Neuron (in vitro differentiated cells): ENCODE data around the gene GALNTL6.

Source experiments
- H2AFZ ChIP-seq: one replicate; pipeline ENCODE4 v1.6.1; 2013; ENCODE audit warnings: low read depth, mild to moderate bottlenecking, inconsistent platforms, low read length, moderate library complexity
- H3K27me3 ChIP-seq: one replicate; pipeline ENCODE4 v1.6.1; 2013; ENCODE audit warnings: low read length; ENCODE audit not compliant: insufficient read depth
- H3K36me3 ChIP-seq: one replicate; pipeline ENCODE4 v1.6.1; 2013; ENCODE audit warnings: low read length; ENCODE audit not compliant: insufficient read depth
- H3K4me1 ChIP-seq: one replicate; pipeline ENCODE4 v1.6.1; 2013; ENCODE audit warnings: low read length; ENCODE audit not compliant: insufficient read depth
- H3K4me3 ChIP-seq: 2 replicates; pipeline ENCODE4 v1.5.1; 2013; ENCODE audit warnings: mild to moderate bottlenecking, low read length, moderate library complexity
- H3K9me3 ChIP-seq: one replicate; pipeline ENCODE4 v1.6.1; 2013; ENCODE audit warnings: low read length

Gene GALNTL6

GRCh38 chr4:171843456-171843855 is 30.3 kb downstream of the GALNTL6 start:
- Histone ChIP-seq H2AFZ (no peak overlapping the region), H3K4me1 (peaks cover 14% of the 10 kb centered on the region), H3K4me3 (no peak overlapping the region), H3K36me3 (no peaks in the 10 kb centered on the region), H3K27me3 (no peaks in the 10 kb centered on the region), H3K9me3 (no peaks in the 10 kb centered on the region)

- no peaks in the 10 kb centered on the region for H3K9me3 ChIP-seq
- H3K27me3 ChIP-seq, result no peaks in the 10 kb centered on the region
- H3K36me3 ChIP-seq, result no peaks in the 10 kb centered on the region
- H3K4me1 ChIP-seq, result peaks cover 4% of the 10 kb centered on the region
- H3K4me3 ChIP-seq, result no peak overlapping the region
- H2AFZ ChIP-seq, result no peak overlapping the region
These were observed 33.0 kb downstream of the GALNTL6 start for GRCh38 chr4:171846232-171846631.

GRCh38 chr4:171846893-171847292 is 33.7 kb downstream of the GALNTL6 start:
- Histone ChIP-seq H3K36me3 (no peaks in the 10 kb centered on the region), H3K27me3 (no peaks in the 10 kb centered on the region), H2AFZ (no peak overlapping the region), H3K4me1 (peaks cover 4% of the 10 kb centered on the region), H3K9me3 (no peaks in the 10 kb centered on the region), H3K4me3 (no peak overlapping the region)

- peaks cover 4% of the 10 kb centered on the region for H3K4me1 ChIP-seq
These were observed 34.5 kb downstream of the GALNTL6 start for GRCh38 chr4:171847751-171848150.

GRCh38 chr4:171849686-171850222 is 36.5 kb downstream of the GALNTL6 start:
- Histone ChIP-seq H3K27me3 (no peaks in the 10 kb centered on the region), H2AFZ (no peak overlapping the region), H3K4me1 (peaks cover 4% of the 10 kb centered on the region), H3K4me3 (no peak overlapping the region), H3K36me3 (no peaks in the 10 kb centered on the region), H3K9me3 (no peaks in the 10 kb centered on the region)

More at GRCh38 chr4:171847751-171848150, 34.5 kb downstream of the GALNTL6 start:
- Histone ChIP-seq H3K27me3 (no peaks in the 10 kb centered on the region), H3K9me3 (no peaks in the 10 kb centered on the region), H3K4me3 (no peak overlapping the region), H3K36me3 (no peaks in the 10 kb centered on the region), H2AFZ (no peak overlapping the region)

DNA sequence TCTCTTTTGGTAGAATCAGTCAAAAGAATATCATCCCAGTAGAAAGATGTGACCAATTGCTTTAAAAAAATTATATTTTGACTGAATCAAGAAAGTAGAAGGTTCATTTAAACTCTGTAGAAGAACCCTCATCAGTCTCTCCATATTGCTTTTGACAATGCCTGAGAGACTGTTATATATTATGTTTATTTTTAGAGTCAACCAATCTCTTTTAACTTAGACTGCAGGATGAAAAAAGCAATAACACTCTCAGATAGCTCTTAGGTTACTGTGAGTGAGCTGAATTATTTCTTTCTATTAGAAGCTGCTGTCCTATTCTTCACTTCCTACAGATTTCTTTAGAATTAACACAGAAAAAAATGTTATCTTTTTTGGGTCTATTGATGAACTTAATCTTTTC is 38.1 kb downstream of the GALNTL6 start:
- no peak overlapping the region for H3K4me3 ChIP-seq
- H2AFZ ChIP-seq, result peak overlapping the region; percentile 10

GRCh38 chr4:171857302-171858012 is 44.3 kb downstream of the GALNTL6 start:
- no peaks in the 10 kb centered on the region for H3K36me3 ChIP-seq
- no peaks in the 10 kb centered on the region for H3K27me3 ChIP-seq
- no peaks in the 10 kb centered on the region for H3K4me1 ChIP-seq
- H3K4me3 ChIP-seq, result no peak overlapping the region
- H2AFZ ChIP-seq, result no peak overlapping the region
- H3K9me3 ChIP-seq, result no peaks in the 10 kb centered on the region

More for the DNA sequence above, 38.1 kb downstream of the GALNTL6 start:
- Histone ChIP-seq H3K4me1 (peaks cover 4% of the 10 kb centered on the region), H3K36me3 (no peaks in the 10 kb centered on the region), H3K9me3 (no peaks in the 10 kb centered on the region), H3K27me3 (no peaks in the 10 kb centered on the region)

GRCh38 chr4:171875291-171875690 is 62.1 kb downstream of the GALNTL6 start:
- Histone ChIP-seq H3K27me3 (no peaks in the 10 kb centered on the region), H3K36me3 (no peaks in the 10 kb centered on the region), H2AFZ (no peak overlapping the region), H3K4me1 (no peaks in the 10 kb centered on the region), H3K4me3 (no peak overlapping the region), H3K9me3 (no peaks in the 10 kb centered on the region)

DNA sequence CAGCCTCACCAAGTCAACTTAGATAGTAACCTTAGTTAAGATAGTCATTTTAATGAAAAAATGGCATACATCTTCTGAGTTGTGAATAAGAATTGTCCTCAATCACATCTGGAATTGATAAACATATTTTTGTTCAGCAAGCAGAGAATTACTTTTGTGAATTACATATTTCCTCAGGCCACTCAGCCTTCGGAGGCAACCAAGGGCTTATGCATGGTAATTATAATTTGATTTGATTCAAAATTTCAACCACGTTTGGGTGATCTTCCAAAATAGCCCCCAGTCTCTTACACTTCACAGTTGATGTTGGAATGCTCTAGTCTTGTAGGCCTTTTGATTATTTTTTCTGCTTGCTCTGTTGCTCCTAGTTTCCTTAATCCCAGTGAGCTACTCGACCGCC is 63.4 kb downstream of the GALNTL6 start:
- H2AFZ ChIP-seq, result no peak overlapping the region
- H3K4me1 ChIP-seq, result no peaks in the 10 kb centered on the region
- H3K9me3 ChIP-seq, result no peaks in the 10 kb centered on the region
- H3K36me3 ChIP-seq, result no peaks in the 10 kb centered on the region
- H3K27me3 ChIP-seq, result no peaks in the 10 kb centered on the region
- no peak overlapping the region for H3K4me3 ChIP-seq

GRCh38 chr4:171880136-171880535 is 66.9 kb downstream of the GALNTL6 start:
- no peaks in the 10 kb centered on the region for H3K4me1 ChIP-seq
- no peaks in the 10 kb centered on the region for H3K27me3 ChIP-seq
- no peak overlapping the region for H3K4me3 ChIP-seq
- H3K36me3 ChIP-seq, result no peaks in the 10 kb centered on the region
- no peaks in the 10 kb centered on the region for H3K9me3 ChIP-seq
- no peak overlapping the region for H2AFZ ChIP-seq

GRCh38 chr4:171889681-171890080 is 76.5 kb downstream of the GALNTL6 start:
- H3K9me3 ChIP-seq, result no peaks in the 10 kb centered on the region
- no peak overlapping the region for H2AFZ ChIP-seq
- H3K36me3 ChIP-seq, result no peaks in the 10 kb centered on the region
- no peaks in the 10 kb centered on the region for H3K4me1 ChIP-seq
- H3K27me3 ChIP-seq, result no peaks in the 10 kb centered on the region
- no peak overlapping the region for H3K4me3 ChIP-seq

- H3K4me1 ChIP-seq, result no peaks in the 10 kb centered on the region
- H2AFZ ChIP-seq, result no peak overlapping the region
- no peaks in the 10 kb centered on the region for H3K36me3 ChIP-seq
- no peaks in the 10 kb centered on the region for H3K27me3 ChIP-seq
- H3K9me3 ChIP-seq, result no peaks in the 10 kb centered on the region
- no peak overlapping the region for H3K4me3 ChIP-seq
These were observed 77.8 kb downstream of the GALNTL6 start for GRCh38 chr4:171891038-171891437.

DNA sequence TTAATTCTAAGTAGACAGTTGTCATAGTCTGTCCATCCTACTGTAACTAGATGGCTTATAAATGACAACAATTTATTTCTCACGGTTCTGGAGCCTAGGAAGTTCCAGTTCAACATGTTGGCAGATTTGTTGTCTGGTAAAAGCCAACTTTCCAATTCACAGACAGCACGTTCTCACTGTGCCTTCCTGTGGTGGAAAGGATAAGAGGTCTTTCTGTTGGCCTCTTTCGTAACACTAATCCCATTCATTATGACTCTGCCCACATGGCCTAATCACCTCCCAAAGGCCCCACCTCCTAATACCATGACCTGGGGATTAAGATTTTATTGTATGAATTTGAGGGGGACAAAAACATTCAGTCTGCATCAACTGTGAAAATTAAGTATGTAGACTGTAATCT is 83.2 kb downstream of the GALNTL6 start:
- Histone ChIP-seq H3K4me1 (no peaks in the 10 kb centered on the region), H3K27me3 (no peaks in the 10 kb centered on the region), H3K4me3 (no peak overlapping the region)

DNA sequence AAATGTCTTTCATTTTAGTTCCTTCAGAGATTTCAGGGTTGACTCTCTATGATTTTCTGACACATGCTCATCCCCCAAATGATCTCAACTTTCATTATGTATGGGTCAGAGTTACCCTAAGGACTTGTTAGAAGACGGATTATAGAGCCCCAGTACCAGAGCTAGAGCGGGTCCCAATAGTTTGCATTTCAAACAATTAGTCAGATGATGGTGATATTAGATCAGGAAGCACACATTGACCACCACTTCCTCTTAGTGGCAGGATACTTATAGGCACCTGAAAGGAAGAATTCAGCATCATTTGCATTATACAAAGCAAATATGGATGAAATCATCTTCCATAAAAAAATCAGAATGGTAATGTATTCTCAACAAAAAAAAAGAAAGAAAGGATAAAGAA is 106.1 kb downstream of the GALNTL6 start:
- no peaks in the 10 kb centered on the region for H3K27me3 ChIP-seq
- H3K36me3 ChIP-seq, result no peaks in the 10 kb centered on the region
- H2AFZ ChIP-seq, result no peak overlapping the region
- H3K4me1 ChIP-seq, result no peaks in the 10 kb centered on the region
- H3K9me3 ChIP-seq, result no peaks in the 10 kb centered on the region
- no peak overlapping the region for H3K4me3 ChIP-seq

More for the DNA sequence above, 83.2 kb downstream of the GALNTL6 start:
- H2AFZ ChIP-seq, result no peak overlapping the region
- H3K36me3 ChIP-seq, result no peaks in the 10 kb centered on the region
- no peaks in the 10 kb centered on the region for H3K9me3 ChIP-seq
